ENCODE measurements around the gene LRP1. TPM values are rescaled to one million over a fixed set of nuclear protein-coding genes. Genes with fewer than 3 reads are reported as not detected.

LRP1 gene
- total RNA-seq, 1 donor from 2014 or later, result 369 TPM

DNA sequence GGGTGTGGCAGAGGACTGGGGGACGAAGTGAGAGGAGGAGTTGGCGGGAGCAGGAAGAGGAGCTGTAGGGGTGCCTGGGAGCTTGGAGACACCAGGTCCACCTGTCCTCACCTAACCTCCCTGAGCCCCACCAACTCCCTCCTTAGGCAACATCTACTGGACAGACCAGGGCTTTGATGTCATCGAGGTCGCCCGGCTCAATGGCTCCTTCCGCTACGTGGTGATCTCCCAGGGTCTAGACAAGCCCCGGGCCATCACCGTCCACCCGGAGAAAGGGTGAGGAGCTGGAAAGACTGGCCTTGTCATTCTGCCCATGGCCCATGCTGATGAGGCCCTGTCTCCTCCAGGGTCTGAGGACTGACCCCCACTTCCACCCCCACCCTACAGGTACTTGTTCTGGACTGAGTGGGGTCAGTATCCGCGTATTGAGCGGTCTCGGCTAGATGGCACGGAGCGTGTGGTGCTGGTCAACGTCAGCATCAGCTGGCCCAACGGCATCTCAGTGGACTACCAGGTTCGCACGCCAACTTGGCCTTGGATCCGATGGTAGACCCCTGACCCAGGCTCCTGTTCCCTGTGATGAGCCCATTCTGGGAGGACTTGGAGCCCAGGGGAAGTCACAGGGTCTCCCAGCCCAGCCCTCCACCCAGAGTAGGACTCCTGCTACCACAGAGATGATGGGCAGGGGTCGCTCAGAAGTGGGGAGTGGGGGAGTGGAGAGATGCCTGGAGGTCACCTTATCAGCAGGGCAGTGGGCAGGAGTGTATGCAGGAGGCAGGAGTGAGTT, 55.8 kb downstream of the LRP1 start:
- no peak for DNase-seq (ENCODE audit: low read depth)
- Histone ChIP-seq H2AFZ (ENCODE audit: low read depth, low read length) (no peak overlapping the region), H3K4me1 (ENCODE audit: insufficient read depth, low read length) (no peaks in the 10 kb centered on the region), H4K20me1 (ENCODE audit: insufficient read depth, low read length) (peaks cover 83% of the 10 kb centered on the region), H3K36me3 (ENCODE audit: insufficient read depth, low read length) (peaks cover 44% of the 10 kb centered on the region), H3K4me3 (ENCODE audit: insufficient read depth, low read depth, low read length) (no peak overlapping the region), H3K9ac (ENCODE audit: low read length) (no peak overlapping the region), H3K9me3 (ENCODE audit: insufficient read depth, low read depth, low read length) (no peaks in the 10 kb centered on the region), H3K27me3 (ENCODE audit: insufficient read depth, low read length) (no peaks in the 10 kb centered on the region), H3K79me2 (ENCODE audit: insufficient read depth, low read length) (no peaks in the 10 kb centered on the region), H3K27ac (ENCODE audit: low read depth, low read length) (no peak overlapping the region), H3K4me2 (ENCODE audit: low read length) (no peak overlapping the region)
- no peak overlapping the region for H3K4me3 Mint-ChIP-seq (ENCODE audit: unreplicated experiment)
- H3K9me3 Mint-ChIP-seq (ENCODE audit: unreplicated experiment), result no peaks in the 10 kb centered on the region
- peaks cover 40% of the 10 kb centered on the region for H3K36me3 Mint-ChIP-seq (ENCODE audit: low read depth, unreplicated experiment)
- H3K4me1 Mint-ChIP-seq (ENCODE audit: low read depth, unreplicated experiment), result peaks cover 5% of the 10 kb centered on the region
- H3K27ac Mint-ChIP-seq (ENCODE audit: unreplicated experiment), result no peak overlapping the region
- no peaks in the 10 kb centered on the region for H3K27me3 Mint-ChIP-seq (ENCODE audit: low read depth, unreplicated experiment)
- FAIRE-seq, result no peak
- TF ChIP-seq, protein P1, sequence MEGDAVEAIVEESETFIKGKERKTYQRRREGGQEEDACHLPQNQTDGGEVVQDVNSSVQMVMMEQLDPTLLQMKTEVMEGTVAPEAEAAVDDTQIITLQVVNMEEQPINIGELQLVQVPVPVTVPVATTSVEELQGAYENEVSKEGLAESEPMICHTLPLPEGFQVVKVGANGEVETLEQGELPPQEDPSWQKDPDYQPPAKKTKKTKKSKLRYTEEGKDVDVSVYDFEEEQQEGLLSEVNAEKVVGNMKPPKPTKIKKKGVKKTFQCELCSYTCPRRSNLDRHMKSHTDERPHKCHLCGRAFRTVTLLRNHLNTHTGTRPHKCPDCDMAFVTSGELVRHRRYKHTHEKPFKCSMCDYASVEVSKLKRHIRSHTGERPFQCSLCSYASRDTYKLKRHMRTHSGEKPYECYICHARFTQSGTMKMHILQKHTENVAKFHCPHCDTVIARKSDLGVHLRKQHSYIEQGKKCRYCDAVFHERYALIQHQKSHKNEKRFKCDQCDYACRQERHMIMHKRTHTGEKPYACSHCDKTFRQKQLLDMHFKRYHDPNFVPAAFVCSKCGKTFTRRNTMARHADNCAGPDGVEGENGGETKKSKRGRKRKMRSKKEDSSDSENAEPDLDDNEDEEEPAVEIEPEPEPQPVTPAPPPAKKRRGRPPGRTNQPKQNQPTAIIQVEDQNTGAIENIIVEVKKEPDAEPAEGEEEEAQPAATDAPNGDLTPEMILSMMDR (IDR thresholded peaks at IDR 0.05; ENCODE audit: insufficient read depth, low read depth, low read length), result no peak
- no peak for TF ChIP-seq EZH2 (IDR thresholded peaks at IDR 0.05; ENCODE audit: insufficient read depth, low read length)

DNA sequence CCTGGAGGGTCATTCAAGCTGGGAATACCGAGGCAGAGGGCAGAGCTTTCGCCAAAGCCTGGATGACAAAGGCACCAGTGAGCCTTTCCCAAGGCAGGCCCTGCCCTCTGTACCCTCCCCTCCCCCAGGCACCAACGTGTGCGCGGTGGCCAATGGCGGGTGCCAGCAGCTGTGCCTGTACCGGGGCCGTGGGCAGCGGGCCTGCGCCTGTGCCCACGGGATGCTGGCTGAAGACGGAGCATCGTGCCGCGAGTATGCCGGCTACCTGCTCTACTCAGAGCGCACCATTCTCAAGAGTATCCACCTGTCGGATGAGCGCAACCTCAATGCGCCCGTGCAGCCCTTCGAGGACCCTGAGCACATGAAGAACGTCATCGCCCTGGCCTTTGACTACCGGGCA, 57.1 kb downstream of the LRP1 start:
- Histone ChIP-seq H3K27ac (ENCODE audit: low read depth, low read length) (no peak overlapping the region), H3K4me1 (ENCODE audit: insufficient read depth, low read length) (no peaks in the 10 kb centered on the region), H3K4me3 (ENCODE audit: insufficient read depth, low read depth, low read length) (no peak overlapping the region), H3K27me3 (ENCODE audit: insufficient read depth, low read length) (no peaks in the 10 kb centered on the region), H3K9ac (ENCODE audit: low read length) (no peak overlapping the region), H4K20me1 (ENCODE audit: insufficient read depth, low read length) (peaks cover 82% of the 10 kb centered on the region), H3K36me3 (ENCODE audit: insufficient read depth, low read length) (peaks cover 43% of the 10 kb centered on the region), H3K4me2 (ENCODE audit: low read length) (no peak overlapping the region), H3K9me3 (ENCODE audit: insufficient read depth, low read depth, low read length) (no peaks in the 10 kb centered on the region), H3K79me2 (ENCODE audit: insufficient read depth, low read length) (no peaks in the 10 kb centered on the region), H2AFZ (ENCODE audit: low read depth, low read length) (no peak overlapping the region)
- FAIRE-seq (no peak), DNase-seq (ENCODE audit: low read depth) (no peak)
- Mint-ChIP-seq H3K9me3 (ENCODE audit: unreplicated experiment) (no peaks in the 10 kb centered on the region), H3K4me1 (ENCODE audit: low read depth, unreplicated experiment) (peaks cover 5% of the 10 kb centered on the region), H3K27me3 (ENCODE audit: low read depth, unreplicated experiment) (no peaks in the 10 kb centered on the region), H3K36me3 (ENCODE audit: low read depth, unreplicated experiment) (peaks cover 38% of the 10 kb centered on the region), H3K4me3 (ENCODE audit: unreplicated experiment) (no peak overlapping the region), H3K27ac (ENCODE audit: unreplicated experiment) (no peak overlapping the region)
- TF ChIP-seq EZH2 (IDR thresholded peaks at IDR 0.05; ENCODE audit: insufficient read depth, low read length), result no peak
- TF ChIP-seq, protein P1 (IDR thresholded peaks at IDR 0.05; ENCODE audit: insufficient read depth, low read depth, low read length), result no peak

DNA sequence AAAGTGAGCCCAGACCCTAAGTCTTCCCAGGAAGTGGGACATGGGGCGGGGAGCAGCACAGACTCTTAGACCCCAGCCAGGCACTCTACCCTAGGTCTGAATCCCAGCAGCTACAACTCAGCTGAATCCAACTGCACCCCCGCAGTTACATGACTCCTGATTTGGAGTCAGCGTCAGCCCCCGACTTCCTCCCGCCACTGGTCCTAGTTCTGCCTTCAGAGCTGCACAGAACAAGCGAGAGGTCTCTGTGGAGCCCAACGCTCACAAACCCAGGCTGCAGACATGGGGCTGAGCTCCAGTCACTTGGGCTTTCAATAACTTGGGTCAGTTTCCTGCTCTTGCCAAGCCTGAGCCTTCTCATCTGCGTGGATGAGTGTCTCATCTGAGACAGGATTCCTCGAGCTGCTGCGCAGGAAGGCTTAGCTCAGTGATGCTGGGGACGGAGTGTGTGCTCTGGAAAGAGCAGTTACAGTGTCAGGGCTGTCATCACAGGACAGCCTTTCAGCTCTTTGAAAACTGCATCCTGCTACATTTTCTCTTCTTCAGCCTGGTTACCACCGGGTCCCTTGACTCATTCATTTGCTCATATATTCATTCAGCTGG, 57.7 kb downstream of the LRP1 start:
- H3K4me2 ChIP-seq (ENCODE audit: low read length), result no peak overlapping the region
- no peak overlapping the region for H3K4me3 ChIP-seq (ENCODE audit: insufficient read depth, low read depth, low read length)
- H3K4me1 Mint-ChIP-seq (ENCODE audit: low read depth, unreplicated experiment), result peaks cover 5% of the 10 kb centered on the region
- DNase-seq (ENCODE audit: low read depth) (no peak), FAIRE-seq (no peak)
- TF ChIP-seq EZH2 (IDR thresholded peaks at IDR 0.05; ENCODE audit: insufficient read depth, low read length), result no peak
- TF ChIP-seq, protein P1 (IDR thresholded peaks at IDR 0.05; ENCODE audit: insufficient read depth, low read depth, low read length), result no peak
- no peak overlapping the region for H3K27ac ChIP-seq (ENCODE audit: low read depth, low read length)
- H3K36me3 Mint-ChIP-seq (ENCODE audit: low read depth, unreplicated experiment), result peaks cover 38% of the 10 kb centered on the region
- no peak overlapping the region for H3K9ac ChIP-seq (ENCODE audit: low read length)
- H3K4me1 ChIP-seq (ENCODE audit: insufficient read depth, low read length), result no peaks in the 10 kb centered on the region
- H3K36me3 ChIP-seq (ENCODE audit: insufficient read depth, low read length), result peaks cover 43% of the 10 kb centered on the region
- no peaks in the 10 kb centered on the region for H3K9me3 ChIP-seq (ENCODE audit: insufficient read depth, low read depth, low read length)
- H3K9me3 Mint-ChIP-seq (ENCODE audit: unreplicated experiment), result no peaks in the 10 kb centered on the region
- H3K79me2 ChIP-seq (ENCODE audit: insufficient read depth, low read length), result no peaks in the 10 kb centered on the region
- no peaks in the 10 kb centered on the region for H3K27me3 Mint-ChIP-seq (ENCODE audit: low read depth, unreplicated experiment)
- H4K20me1 ChIP-seq (ENCODE audit: insufficient read depth, low read length), result peaks cover 82% of the 10 kb centered on the region
- H2AFZ ChIP-seq (ENCODE audit: low read depth, low read length), result no peak overlapping the region
- H3K27ac Mint-ChIP-seq (ENCODE audit: unreplicated experiment), result no peak overlapping the region
- no peak overlapping the region for H3K4me3 Mint-ChIP-seq (ENCODE audit: unreplicated experiment)
- H3K27me3 ChIP-seq (ENCODE audit: insufficient read depth, low read length), result no peaks in the 10 kb centered on the region

All from astrocyte (in vitro differentiated cells and primary cell).